Muscle layer of duodenum (tissue), 2 donors: Measurements from ENCODE around the gene VASP.

Experiments used
- H3K27ac ChIP-seq: one replicate; pipeline ENCODE4 v1.7.0; 2013; ENCODE audit warnings: mild to moderate bottlenecking, low read length
- H3K27me3 ChIP-seq: one replicate; pipeline ENCODE4 v1.7.0; 2013; ENCODE audit warnings: low read depth, mild to moderate bottlenecking, control low read depth, low read length
- H3K36me3 ChIP-seq, 2 donors: one replicate each; pipeline ENCODE4 v1.7.0; 2013; ENCODE audit warnings: low read length in 2 of 2, control low read depth in 1 of 2, mild to moderate bottlenecking in 1 of 2; ENCODE audit not compliant: insufficient read depth in 2 of 2, control insufficient read depth in 1 of 2
- H3K4me1 ChIP-seq, 2 donors: one replicate each; pipeline ENCODE4 v1.7.0; 2013; ENCODE audit warnings: low read length in 2 of 2, mild to moderate bottlenecking in 2 of 2, control low read depth in 1 of 2, moderate library complexity in 1 of 2; ENCODE audit not compliant: insufficient read depth in 2 of 2, control insufficient read depth in 1 of 2
- H3K4me3 ChIP-seq, 2 donors: one replicate each; pipeline ENCODE4 v1.7.0; 2013; ENCODE audit warnings: low read length in 2 of 2, low read depth in 1 of 2, mild to moderate bottlenecking in 1 of 2
- H3K9me3 ChIP-seq, 2 donors: one replicate each; pipeline ENCODE4 v1.7.0; 2013; ENCODE audit warnings: low read length in 2 of 2, control low read depth in 1 of 2, mild to moderate bottlenecking in 1 of 2; ENCODE audit not compliant: control insufficient read depth in 1 of 2
- donor health status: healthy.

The VASP gene

GRCh38 chr19:45564131-45564780, 57.0 kb downstream of the VASP start:
- no peaks in the 10 kb centered on the region for H3K9me3 ChIP-seq
- no peak overlapping the region for H3K4me3 ChIP-seq
- H3K27ac ChIP-seq = no peak overlapping the region
- H3K27me3 ChIP-seq = no peaks in the 10 kb centered on the region
- H3K4me1 ChIP-seq = no peaks in the 10 kb centered on the region
- H3K36me3 ChIP-seq = no peaks in the 10 kb centered on the region

GRCh38 chr19:45567609-45568008, 60.3 kb downstream of the VASP start:
- Histone ChIP-seq H3K4me3 (no peak overlapping the region), H3K9me3 (no peaks in the 10 kb centered on the region), H3K27ac (no peak overlapping the region), H3K36me3 (no peaks in the 10 kb centered on the region), H3K4me1 (no peaks in the 10 kb centered on the region), H3K27me3 (no peaks in the 10 kb centered on the region)

GRCh38 chr19:45568732-45569131, 61.5 kb downstream of the VASP start:
- H3K4me1 ChIP-seq = no peaks in the 10 kb centered on the region
- H3K36me3 ChIP-seq = no peaks in the 10 kb centered on the region
- H3K27ac ChIP-seq = no peak overlapping the region
- no peaks in the 10 kb centered on the region for H3K9me3 ChIP-seq
- no peak overlapping the region for H3K4me3 ChIP-seq
- H3K27me3 ChIP-seq = no peaks in the 10 kb centered on the region

- no peaks in the 10 kb centered on the region for H3K36me3 ChIP-seq
- H3K27ac ChIP-seq = no peak overlapping the region
- H3K9me3 ChIP-seq = no peaks in the 10 kb centered on the region
- no peak overlapping the region for H3K4me3 ChIP-seq
- H3K4me1 ChIP-seq = no peaks in the 10 kb centered on the region
- H3K27me3 ChIP-seq = no peaks in the 10 kb centered on the region
Observed at GRCh38 chr19:45569619-45570421, 62.5 kb downstream of the VASP start.

GRCh38 chr19:45571457-45572220, 64.4 kb downstream of the VASP start:
- Histone ChIP-seq H3K27me3 (no peaks in the 10 kb centered on the region), H3K36me3 (no peaks in the 10 kb centered on the region), H3K4me1 (peaks cover 2 to 4% of the 10 kb centered on the region in 2 donors), H3K4me3 (no peak overlapping the region), H3K27ac (no peak overlapping the region), H3K9me3 (no peaks in the 10 kb centered on the region)

GRCh38 chr19:45574526-45574925, 67.2 kb downstream of the VASP start:
- no peaks in the 10 kb centered on the region for H3K36me3 ChIP-seq
- H3K4me3 ChIP-seq = no peak overlapping the region
- H3K9me3 ChIP-seq = no peaks in the 10 kb centered on the region
- H3K27me3 ChIP-seq = no peaks in the 10 kb centered on the region
- no peak overlapping the region for H3K27ac ChIP-seq
- H3K4me1 ChIP-seq = peaks cover 13 to 19% of the 10 kb centered on the region in 2 donors

GRCh38 chr19:45575216-45575615, 67.9 kb downstream of the VASP start:
- Histone ChIP-seq H3K4me3 (no peak overlapping the region), H3K36me3 (no peaks in the 10 kb centered on the region), H3K9me3 (no peaks in the 10 kb centered on the region), H3K27me3 (no peaks in the 10 kb centered on the region), H3K4me1 (peaks cover 13 to 19% of the 10 kb centered on the region in 2 donors), H3K27ac (no peak overlapping the region)
